A673 (cell line): ENCODE data around the gene COL4A1. TPM values are rescaled to one million over a fixed set of nuclear protein-coding genes. Genes with fewer than 3 reads are reported as not detected.
A peak's percentile ranks its signal among the peaks of the same experiment; 100 is the strongest.

Experiments
- BruUV-seq: library from RNA; stranded (reverse); fragments of 400-500 nt; replicated peaks from 2 replicates; lab custom pipeline; 2021; lab: Mats Ljungman, UMichigan
- CTCF ChIA-PET: fragments of 300-600 bp; sonication (Branson Sonifier 250); formaldehyde crosslinking; loops from one replicate; lab custom pipeline; 2022; ENCODE audit warnings: antibody characterized with exemption; lab: Charles Lee
- POLR2A ChIA-PET: fragments of 300-600 bp; sonication (Branson Sonifier 250); formaldehyde crosslinking; loops from one replicate; lab custom pipeline; 2022; ENCODE audit warnings: antibody characterized with exemption; ENCODE audit not compliant: low non-redundant PET; lab: Charles Lee
- DNase-seq: peaks from one replicate; pipeline ENCODE4 v3.0.0-alpha.2; 2015; ENCODE audit warnings: low spot score
- H3K27ac ChIP-seq: fragments of 200-600 bp; sonication (generic); 2 replicates; pipeline ENCODE4 v1.5.1; 2016; ENCODE audit warnings: mixed run types, low read depth, mild to moderate bottlenecking, mixed read lengths, antibody characterized with exemption, low read length; ENCODE audit not compliant: poor library complexity, severe bottlenecking
- H3K27me3 ChIP-seq: fragments of 200-600 bp; sonication (generic); replicated peaks from 2 replicates; pipeline ENCODE4 v1.6.1; 2017; ENCODE audit warnings: mixed run types, low read depth, mild to moderate bottlenecking, mixed read lengths, antibody characterized with exemption, low read length; ENCODE audit not compliant: insufficient read depth, poor library complexity
- H3K36me3 ChIP-seq: fragments of 200-600 bp; sonication (generic); 2 replicates; pipeline ENCODE4 v1.6.1; 2016; ENCODE audit warnings: mixed run types, mild to moderate bottlenecking, mixed read lengths, antibody characterized with exemption, low read length; ENCODE audit not compliant: insufficient read depth, poor library complexity, severe bottlenecking
- H3K4me1 ChIP-seq: fragments of 200-600 bp; sonication (generic); 2 replicates; pipeline ENCODE4 v1.6.1; 2017; ENCODE audit warnings: mixed run types, mild to moderate bottlenecking, mixed read lengths, antibody characterized with exemption, low read length; ENCODE audit not compliant: insufficient read depth, poor library complexity, severe bottlenecking
- H3K4me3 ChIP-seq: fragments of 200-600 bp; sonication (generic); 2 replicates; pipeline ENCODE4 v1.5.1; 2016; ENCODE audit warnings: low read depth, mixed run types, mild to moderate bottlenecking, mixed read lengths, low read length; ENCODE audit not compliant: poor library complexity, severe bottlenecking
- H3K9me3 ChIP-seq: fragments of 200-600 bp; sonication (generic); 2 replicates; pipeline ENCODE4 v1.6.1; 2016; ENCODE audit warnings: mixed run types, low read depth, mild to moderate bottlenecking, mixed read lengths, antibody characterized with exemption, low read length; ENCODE audit not compliant: poor library complexity, severe bottlenecking
- EZH2 ChIP-seq: fragments of 200-600 bp; sonication (generic); IDR thresholded peaks from 2 replicates; pipeline ENCODE4 v1.6.1; 2017; ENCODE audit warnings: borderline replicate concordance, low read depth, mild to moderate bottlenecking, mixed read lengths, antibody characterized with exemption, low read length; ENCODE audit not compliant: poor library complexity, severe bottlenecking
- intact Hi-C: fragments of 100-400 bp; cut with micrococcal nuclease; formaldehyde crosslinking; loops from one replicate; pipeline ENCODE4 v1.10.0; 2022; ENCODE audit not compliant: unreplicated experiment
- total RNA-seq: library from RNA; stranded (reverse); gene quantifications from 2 replicates; pipeline ENCODE4 v1.2.3, GENCODE V29; 2021
- TF ChIP-seq, protein P1 (sequence below): fragments of 300-800, 200-600 bp; sonication (generic); conservative IDR thresholded peaks from 2 replicates; pipeline ENCODE4 v1.5.1; 2017; ENCODE audit warnings: low read depth, mild to moderate bottlenecking, antibody characterized with exemption, low read length, moderate library complexity, mixed read lengths

Gene COL4A1
- total RNA-seq, 1 experiment from 2014 or later, result 83.9 TPM

DNA sequence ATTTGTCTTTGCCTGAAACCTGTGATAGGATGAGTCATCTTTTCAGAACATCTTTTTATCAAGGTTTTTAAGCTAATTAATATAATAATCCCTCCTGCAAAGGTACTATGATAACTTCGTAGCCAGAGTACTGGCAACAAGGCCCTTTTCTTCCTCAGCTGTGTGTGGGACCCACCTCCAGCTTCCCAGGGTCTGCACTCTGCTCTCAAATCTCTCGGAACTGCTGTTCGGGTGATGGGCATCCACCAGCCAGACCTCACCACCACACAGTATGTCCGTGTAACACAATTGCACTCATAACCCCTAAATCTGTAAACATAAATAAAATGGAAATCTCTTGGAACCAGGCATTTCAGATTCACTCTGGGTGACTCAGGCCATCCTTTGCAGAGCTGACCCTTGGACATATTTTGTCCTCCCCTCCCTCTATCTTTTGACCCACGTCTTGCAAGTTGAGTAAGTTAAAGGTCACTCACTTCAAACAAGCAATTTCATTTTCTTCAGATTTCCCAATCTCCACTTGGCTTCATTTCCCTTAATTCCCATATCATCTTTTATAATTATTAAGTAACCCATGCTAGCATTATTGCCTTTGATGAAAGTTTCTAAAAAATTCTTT lies 29.5 kb downstream of the COL4A1 start:
- TF ChIP-seq, protein P1, sequence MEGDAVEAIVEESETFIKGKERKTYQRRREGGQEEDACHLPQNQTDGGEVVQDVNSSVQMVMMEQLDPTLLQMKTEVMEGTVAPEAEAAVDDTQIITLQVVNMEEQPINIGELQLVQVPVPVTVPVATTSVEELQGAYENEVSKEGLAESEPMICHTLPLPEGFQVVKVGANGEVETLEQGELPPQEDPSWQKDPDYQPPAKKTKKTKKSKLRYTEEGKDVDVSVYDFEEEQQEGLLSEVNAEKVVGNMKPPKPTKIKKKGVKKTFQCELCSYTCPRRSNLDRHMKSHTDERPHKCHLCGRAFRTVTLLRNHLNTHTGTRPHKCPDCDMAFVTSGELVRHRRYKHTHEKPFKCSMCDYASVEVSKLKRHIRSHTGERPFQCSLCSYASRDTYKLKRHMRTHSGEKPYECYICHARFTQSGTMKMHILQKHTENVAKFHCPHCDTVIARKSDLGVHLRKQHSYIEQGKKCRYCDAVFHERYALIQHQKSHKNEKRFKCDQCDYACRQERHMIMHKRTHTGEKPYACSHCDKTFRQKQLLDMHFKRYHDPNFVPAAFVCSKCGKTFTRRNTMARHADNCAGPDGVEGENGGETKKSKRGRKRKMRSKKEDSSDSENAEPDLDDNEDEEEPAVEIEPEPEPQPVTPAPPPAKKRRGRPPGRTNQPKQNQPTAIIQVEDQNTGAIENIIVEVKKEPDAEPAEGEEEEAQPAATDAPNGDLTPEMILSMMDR, result no peak
- no peak for TF ChIP-seq EZH2
- Histone ChIP-seq H3K4me1 (peaks cover 16% of the 10 kb centered on the region), H3K4me3 (no peak overlapping the region), H3K36me3 (no peaks in the 10 kb centered on the region), H3K27me3 (no peaks in the 10 kb centered on the region), H3K9me3 (no peaks in the 10 kb centered on the region), H3K27ac (no peak overlapping the region)
- DNase-seq, result no peak
- no TSS peak for BruUV-seq
- POLR2A ChIA-PET, result no interaction called here
- CTCF ChIA-PET, result no interaction called here
- intact Hi-C loops, result no loop called here

DNA sequence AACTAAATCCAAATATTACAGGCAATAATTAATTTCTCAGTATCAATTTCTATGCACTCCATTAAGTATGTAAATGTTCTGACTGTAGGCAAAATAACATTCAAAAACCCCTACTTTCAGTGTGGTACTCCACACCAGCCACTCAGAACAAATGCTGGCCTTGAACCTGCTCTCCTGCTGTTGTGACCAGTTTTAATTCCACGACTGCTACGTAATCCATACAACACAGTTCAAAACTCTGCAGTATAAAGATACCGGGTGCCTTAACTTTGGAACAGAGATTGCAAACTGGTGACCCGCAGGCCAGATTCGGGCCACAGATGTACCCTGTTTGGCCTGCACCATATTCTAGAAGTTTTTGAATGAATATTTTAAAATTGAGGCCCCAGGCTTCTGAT lies 30.4 kb downstream of the COL4A1 start:
- BruUV-seq, result no TSS peak
- TF ChIP-seq, protein P1, result no peak
- no peak for TF ChIP-seq EZH2
- Histone ChIP-seq H3K4me1 (peaks cover 16% of the 10 kb centered on the region), H3K9me3 (no peaks in the 10 kb centered on the region), H3K27ac (no peak overlapping the region), H3K4me3 (no peak overlapping the region), H3K36me3 (no peaks in the 10 kb centered on the region), H3K27me3 (no peaks in the 10 kb centered on the region)
- intact Hi-C loops, result no loop called here
- ChIA-PET CTCF (no interaction called here), POLR2A (no interaction called here)
- DNase-seq, result no peak

DNA sequence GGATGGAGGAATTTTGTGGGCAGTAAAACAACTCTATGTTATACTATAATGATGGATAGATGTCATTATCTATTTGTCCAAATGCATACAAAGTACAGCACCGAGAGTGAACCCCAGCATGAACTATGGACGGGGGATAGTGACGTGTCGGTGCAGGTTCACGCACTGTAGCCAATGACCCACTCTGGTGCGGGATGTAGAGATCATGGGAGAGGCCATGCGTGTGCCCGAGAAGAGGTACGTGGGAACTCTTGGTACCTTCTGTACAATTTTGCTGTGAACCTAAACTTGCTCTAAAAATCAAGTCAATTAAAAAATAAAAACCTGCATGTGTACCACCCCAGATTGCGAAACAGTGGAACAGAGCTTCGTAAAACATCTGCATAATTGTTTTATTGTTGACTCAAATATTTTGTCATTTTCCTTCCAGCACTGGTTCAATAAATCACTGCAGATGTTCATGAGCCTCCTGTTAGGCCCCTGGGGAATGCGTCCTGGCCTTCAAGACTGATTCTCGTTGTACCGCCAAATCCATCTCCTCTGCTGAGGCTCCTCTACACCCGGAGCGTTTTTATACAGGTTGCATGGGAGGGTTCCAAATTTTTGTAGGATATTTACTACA lies 30.9 kb downstream of the COL4A1 start:
- no peaks in the 10 kb centered on the region for H3K27me3 ChIP-seq
- CTCF ChIA-PET, result no interaction called here
- intact Hi-C loops, result no loop called here

More for the DNA sequence above, 30.9 kb downstream of the COL4A1 start:
- POLR2A ChIA-PET, result interaction anchor here (0.6 kb wide), 1 partner anchor 439 kb away, joined by 7 read pairs; no protein-coding TSS in a partner anchor
- H3K9me3 ChIP-seq, result no peaks in the 10 kb centered on the region
- H3K36me3 ChIP-seq, result no peaks in the 10 kb centered on the region
- BruUV-seq, result no TSS peak
- H3K27ac ChIP-seq, result no peak overlapping the region
- H3K4me1 ChIP-seq, result peaks cover 16% of the 10 kb centered on the region
- DNase-seq, result peak; percentile 47
- no peak for TF ChIP-seq EZH2
- TF ChIP-seq, protein P1, result no peak
- no peak overlapping the region for H3K4me3 ChIP-seq
